ENCODE measurements around the gene BIRC7. TPM values are rescaled to one million over a fixed set of nuclear protein-coding genes. Genes with fewer than 3 reads are reported as not detected.

The BIRC7 gene
- total RNA-seq, 1 donor: not detected

DNA sequence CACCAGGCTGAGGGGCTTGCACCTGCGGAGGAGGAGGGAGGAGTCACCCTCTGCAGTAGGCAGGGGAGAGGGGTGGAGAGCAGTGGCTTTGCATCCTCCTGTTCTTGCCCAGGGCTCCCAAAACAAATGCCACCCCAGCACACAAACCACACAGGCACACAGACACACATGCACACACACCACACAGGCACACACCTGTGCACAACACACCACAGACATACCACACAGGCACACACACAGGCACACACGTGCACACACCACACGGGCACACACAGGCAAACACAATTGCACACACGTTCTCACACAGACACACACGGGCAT, 46.4 kb upstream of the BIRC7 start:
- no peak for DNase-seq (ENCODE audit: low read depth)
- no peak overlapping the region for H3K4me3 ChIP-seq (ENCODE audit: low read depth, low read length)
- TF ChIP-seq, protein P1, sequence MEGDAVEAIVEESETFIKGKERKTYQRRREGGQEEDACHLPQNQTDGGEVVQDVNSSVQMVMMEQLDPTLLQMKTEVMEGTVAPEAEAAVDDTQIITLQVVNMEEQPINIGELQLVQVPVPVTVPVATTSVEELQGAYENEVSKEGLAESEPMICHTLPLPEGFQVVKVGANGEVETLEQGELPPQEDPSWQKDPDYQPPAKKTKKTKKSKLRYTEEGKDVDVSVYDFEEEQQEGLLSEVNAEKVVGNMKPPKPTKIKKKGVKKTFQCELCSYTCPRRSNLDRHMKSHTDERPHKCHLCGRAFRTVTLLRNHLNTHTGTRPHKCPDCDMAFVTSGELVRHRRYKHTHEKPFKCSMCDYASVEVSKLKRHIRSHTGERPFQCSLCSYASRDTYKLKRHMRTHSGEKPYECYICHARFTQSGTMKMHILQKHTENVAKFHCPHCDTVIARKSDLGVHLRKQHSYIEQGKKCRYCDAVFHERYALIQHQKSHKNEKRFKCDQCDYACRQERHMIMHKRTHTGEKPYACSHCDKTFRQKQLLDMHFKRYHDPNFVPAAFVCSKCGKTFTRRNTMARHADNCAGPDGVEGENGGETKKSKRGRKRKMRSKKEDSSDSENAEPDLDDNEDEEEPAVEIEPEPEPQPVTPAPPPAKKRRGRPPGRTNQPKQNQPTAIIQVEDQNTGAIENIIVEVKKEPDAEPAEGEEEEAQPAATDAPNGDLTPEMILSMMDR (IDR thresholded peaks at IDR 0.05; ENCODE audit: insufficient read depth, low read depth, low read length): no peak

DNA sequence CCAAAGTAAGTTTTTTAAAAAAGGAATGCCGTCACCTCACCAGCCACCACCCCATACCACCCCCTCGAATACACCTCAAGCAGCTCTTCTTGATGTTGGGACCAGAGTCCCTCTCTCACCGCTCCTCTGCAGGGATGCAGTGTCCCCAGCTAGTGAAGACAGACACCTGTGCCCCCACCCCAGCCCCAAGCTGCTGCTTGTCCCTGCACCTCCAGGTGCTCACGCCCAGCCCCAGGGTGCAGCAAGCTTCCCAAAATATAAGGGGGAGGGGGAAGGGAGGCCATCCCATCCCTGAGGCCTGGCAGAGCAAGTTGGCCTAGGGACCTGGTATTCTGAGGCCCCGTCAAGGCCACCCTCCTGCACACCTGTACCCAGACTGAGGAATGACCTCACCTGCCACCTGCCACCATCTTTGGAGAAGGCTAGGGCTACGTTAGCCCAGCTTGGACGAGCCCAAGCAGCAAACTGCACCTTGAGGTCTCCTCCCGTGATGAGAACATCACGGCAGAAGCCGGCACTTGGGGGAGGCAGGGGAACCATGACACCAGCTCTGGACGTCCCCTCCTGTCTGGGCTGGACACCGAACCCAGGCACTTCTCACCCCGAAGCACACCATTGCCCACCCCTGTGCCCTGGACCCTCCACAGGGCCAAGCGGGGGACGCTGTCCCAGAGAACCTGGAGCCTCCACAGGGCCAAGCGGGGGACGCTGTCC, 45.7 kb upstream of the BIRC7 start:
- TF ChIP-seq, protein P1 (IDR thresholded peaks at IDR 0.05; ENCODE audit: insufficient read depth, low read depth, low read length): no peak
- H3K4me3 ChIP-seq (ENCODE audit: low read depth, low read length): no peak overlapping the region
- no peak for DNase-seq (ENCODE audit: low read depth)

DNA sequence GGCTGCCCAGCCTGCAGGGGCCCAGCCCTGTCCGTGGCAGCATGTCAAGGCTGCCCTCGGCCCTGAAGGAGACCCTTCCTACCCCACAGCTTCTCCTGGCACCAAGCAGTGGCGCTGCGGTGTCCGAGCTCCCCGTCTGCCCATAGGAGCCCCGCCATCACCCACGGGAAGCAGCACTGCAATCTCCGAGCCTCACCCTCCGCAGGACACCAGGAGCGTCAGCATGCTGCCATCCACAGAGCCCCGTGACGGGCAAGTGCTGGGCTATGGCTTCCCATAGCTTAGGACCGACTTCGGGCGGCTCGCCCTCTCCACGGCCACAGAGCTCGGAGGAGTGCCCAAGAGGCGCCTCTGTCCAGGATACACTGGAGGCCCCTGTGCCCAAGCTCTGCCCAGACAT, 44.9 kb upstream of the BIRC7 start:
- no peak for DNase-seq (ENCODE audit: low read depth)
- TF ChIP-seq, protein P1 (IDR thresholded peaks at IDR 0.05; ENCODE audit: insufficient read depth, low read depth, low read length): no peak
- no peak overlapping the region for H3K4me3 ChIP-seq (ENCODE audit: low read depth, low read length)

DNA sequence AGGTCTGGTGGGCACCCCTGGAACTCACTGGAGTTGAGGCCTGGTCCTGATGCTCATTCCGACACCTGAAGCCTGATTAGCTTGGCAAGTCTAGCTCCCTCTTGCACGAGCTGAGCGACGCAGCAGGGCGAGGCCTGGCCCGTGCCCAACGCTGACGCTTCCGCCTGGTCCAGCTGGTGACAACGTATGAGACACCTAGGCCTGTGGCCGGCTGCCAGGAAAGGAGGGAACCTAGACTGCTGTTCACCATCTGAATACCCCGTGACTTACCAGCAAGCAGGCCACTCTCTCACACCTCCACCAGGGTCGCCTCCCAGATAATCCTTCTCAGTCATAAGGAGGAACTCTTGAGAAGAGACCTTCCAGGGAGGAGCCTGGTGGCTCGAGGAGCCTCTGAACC, 44.3 kb upstream of the BIRC7 start:
- TF ChIP-seq, protein P1 (IDR thresholded peaks at IDR 0.05; ENCODE audit: insufficient read depth, low read depth, low read length): no peak
- no peak overlapping the region for H3K4me3 ChIP-seq (ENCODE audit: low read depth, low read length)
- DNase-seq (ENCODE audit: low read depth): no peak

DNA sequence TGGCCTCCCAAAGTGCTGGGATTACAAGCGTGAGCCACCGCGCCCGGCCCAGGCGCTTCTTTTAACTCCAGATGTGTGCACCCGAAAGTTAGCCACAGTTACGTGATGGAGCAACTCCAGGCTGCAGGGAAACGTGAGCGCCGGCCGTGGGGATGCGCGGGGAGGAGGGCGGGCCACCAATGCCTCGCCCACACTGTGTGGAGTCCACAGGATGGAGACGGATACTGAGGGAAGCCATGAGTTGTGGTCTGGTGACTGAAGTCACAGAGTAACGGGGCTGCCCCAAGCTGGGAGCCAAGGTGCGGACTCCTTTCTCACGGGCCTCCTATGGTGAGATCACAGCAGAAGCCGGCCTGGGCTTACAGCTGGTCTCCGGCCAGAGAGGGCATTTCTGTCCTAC, 43.0 kb upstream of the BIRC7 start:
- DNase-seq (ENCODE audit: low read depth): no peak
- H3K4me3 ChIP-seq (ENCODE audit: low read depth, low read length): no peak overlapping the region
- TF ChIP-seq, protein P1 (IDR thresholded peaks at IDR 0.05; ENCODE audit: insufficient read depth, low read depth, low read length): no peak

DNA sequence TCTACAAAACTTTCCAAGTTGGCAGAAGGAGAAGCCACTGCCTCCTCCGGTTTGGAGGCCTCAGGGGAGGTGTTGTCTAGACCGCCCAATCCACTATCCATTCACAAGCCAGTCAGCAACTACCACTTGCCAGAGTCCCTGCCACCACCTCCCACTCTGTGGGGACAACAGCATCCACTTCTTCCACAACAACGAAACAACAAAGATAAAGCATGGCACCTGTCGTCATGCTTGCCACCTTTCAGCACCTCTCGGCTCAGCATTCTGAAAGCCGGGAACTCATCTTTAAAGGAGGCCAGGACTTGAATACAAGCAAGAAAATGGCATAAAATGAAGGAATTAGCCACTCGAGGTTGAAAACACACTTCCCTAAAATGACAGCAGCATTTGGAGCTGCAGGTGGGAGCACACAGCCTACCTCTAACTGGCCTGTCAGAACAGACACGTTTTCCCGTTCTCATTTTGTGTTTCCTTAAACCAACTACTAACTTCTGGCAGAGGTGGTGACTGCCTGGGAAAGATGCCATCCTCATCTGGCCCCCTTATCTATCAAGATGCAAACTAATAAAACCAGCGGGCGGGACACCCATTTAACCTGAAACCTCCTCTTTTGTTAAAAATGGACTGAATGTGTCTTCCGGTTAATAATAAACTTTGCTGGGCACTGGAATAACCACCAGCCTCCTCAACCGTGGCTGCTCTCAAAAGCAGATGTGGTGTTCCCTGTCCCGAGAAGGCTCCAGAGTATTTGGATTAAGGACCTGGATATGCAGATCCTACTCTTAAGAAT, 41.5 kb upstream of the BIRC7 start:
- no peak for DNase-seq (ENCODE audit: low read depth)
- H3K4me3 ChIP-seq (ENCODE audit: low read depth, low read length): no peak overlapping the region

More for the DNA sequence above, 41.5 kb upstream of the BIRC7 start:
- TF ChIP-seq, protein P1 (IDR thresholded peaks at IDR 0.05; ENCODE audit: insufficient read depth, low read depth, low read length): no peak

Data from fibroblast of villous mesenchyme (primary cell).